ENCODE measurements around the gene CDIPT. TPM values are rescaled to one million over a fixed set of nuclear protein-coding genes. Genes with fewer than 3 reads are reported as not detected.

The CDIPT gene
- total RNA-seq, 1 donor from 2014 or later: 88.1 TPM

DNA sequence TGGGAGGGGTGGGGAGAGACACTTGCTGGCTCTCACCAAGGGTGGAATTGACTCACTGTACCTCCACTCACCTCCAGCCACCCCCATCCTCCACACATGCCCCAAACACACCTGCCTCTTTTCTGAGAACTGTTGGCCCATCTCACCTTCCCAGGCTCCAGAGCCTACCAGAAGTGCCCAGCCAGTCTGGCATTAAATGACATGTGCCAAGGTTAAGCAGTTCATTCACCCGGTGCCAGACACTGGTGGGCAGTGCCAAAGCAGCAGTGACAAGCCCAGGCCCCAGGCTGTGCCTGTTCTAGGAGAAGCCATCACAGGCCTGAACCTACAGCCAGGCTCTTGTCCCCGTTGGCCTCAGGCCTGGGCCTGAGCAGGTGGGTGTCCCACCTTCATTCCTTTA is 31.5 kb downstream of the CDIPT start:
- H4K20me1 ChIP-seq (ENCODE audit: insufficient read depth, low read length): peaks cover 44% of the 10 kb centered on the region
- H2AFZ ChIP-seq (ENCODE audit: low read depth, low read length): no peak overlapping the region
- no peaks in the 10 kb centered on the region for H3K4me1 ChIP-seq (ENCODE audit: insufficient read depth, low read length)
- H3K9me3 ChIP-seq (ENCODE audit: insufficient read depth, low read depth, low read length): no peaks in the 10 kb centered on the region
- no peak overlapping the region for H3K4me3 Mint-ChIP-seq (ENCODE audit: unreplicated experiment)
- H3K27ac ChIP-seq (ENCODE audit: low read depth, low read length): no peak overlapping the region
- no peak overlapping the region for H3K4me3 ChIP-seq (ENCODE audit: insufficient read depth, low read depth, low read length)
- peaks cover 4% of the 10 kb centered on the region for H3K4me1 Mint-ChIP-seq (ENCODE audit: low read depth, unreplicated experiment)
- DNase-seq (ENCODE audit: low read depth): no peak
- H3K79me2 ChIP-seq (ENCODE audit: insufficient read depth, low read length): peaks cover 43% of the 10 kb centered on the region
- H3K27me3 ChIP-seq (ENCODE audit: insufficient read depth, low read length): no peaks in the 10 kb centered on the region
- peaks cover 18% of the 10 kb centered on the region for H3K36me3 Mint-ChIP-seq (ENCODE audit: low read depth, unreplicated experiment)
- H3K36me3 ChIP-seq (ENCODE audit: insufficient read depth, low read length): peaks cover 10% of the 10 kb centered on the region
- H3K9me3 Mint-ChIP-seq (ENCODE audit: unreplicated experiment): peaks cover 2% of the 10 kb centered on the region
- TF ChIP-seq EZH2 (IDR thresholded peaks at IDR 0.05; ENCODE audit: insufficient read depth, low read length): no peak
- TF ChIP-seq, protein P1, sequence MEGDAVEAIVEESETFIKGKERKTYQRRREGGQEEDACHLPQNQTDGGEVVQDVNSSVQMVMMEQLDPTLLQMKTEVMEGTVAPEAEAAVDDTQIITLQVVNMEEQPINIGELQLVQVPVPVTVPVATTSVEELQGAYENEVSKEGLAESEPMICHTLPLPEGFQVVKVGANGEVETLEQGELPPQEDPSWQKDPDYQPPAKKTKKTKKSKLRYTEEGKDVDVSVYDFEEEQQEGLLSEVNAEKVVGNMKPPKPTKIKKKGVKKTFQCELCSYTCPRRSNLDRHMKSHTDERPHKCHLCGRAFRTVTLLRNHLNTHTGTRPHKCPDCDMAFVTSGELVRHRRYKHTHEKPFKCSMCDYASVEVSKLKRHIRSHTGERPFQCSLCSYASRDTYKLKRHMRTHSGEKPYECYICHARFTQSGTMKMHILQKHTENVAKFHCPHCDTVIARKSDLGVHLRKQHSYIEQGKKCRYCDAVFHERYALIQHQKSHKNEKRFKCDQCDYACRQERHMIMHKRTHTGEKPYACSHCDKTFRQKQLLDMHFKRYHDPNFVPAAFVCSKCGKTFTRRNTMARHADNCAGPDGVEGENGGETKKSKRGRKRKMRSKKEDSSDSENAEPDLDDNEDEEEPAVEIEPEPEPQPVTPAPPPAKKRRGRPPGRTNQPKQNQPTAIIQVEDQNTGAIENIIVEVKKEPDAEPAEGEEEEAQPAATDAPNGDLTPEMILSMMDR (IDR thresholded peaks at IDR 0.05; ENCODE audit: insufficient read depth, low read depth, low read length): no peak
- H3K27me3 Mint-ChIP-seq (ENCODE audit: low read depth, unreplicated experiment): peaks cover 2% of the 10 kb centered on the region
- no peak for FAIRE-seq
- no peak overlapping the region for H3K9ac ChIP-seq (ENCODE audit: low read length)
- no peak overlapping the region for H3K27ac Mint-ChIP-seq (ENCODE audit: unreplicated experiment)
- no peak overlapping the region for H3K4me2 ChIP-seq (ENCODE audit: low read length)

DNA sequence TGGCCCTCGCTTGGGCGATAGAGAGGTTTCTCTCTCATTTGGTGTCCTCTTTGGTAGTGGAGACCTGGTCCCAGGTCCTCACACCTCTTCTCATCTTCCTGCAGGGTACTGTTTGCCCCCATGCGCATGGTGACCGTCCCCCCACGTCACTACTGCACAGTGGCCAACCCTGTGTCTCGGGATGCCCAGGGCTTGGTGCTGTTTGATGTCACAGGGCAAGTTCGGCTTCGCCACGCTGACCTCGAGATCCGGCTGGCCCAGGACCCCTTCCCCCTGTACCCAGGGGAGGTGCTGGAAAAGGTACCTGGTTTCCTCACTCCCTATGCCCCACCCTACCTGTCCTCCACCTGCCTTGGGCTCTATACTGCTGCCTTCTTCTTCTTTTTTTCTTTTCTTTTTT is 32.3 kb downstream of the CDIPT start:
- H3K9ac ChIP-seq (ENCODE audit: low read length): no peak overlapping the region
- no peak overlapping the region for H2AFZ ChIP-seq (ENCODE audit: low read depth, low read length)
- FAIRE-seq (no peak), DNase-seq (ENCODE audit: low read depth) (no peak)
- H3K9me3 ChIP-seq (ENCODE audit: insufficient read depth, low read depth, low read length): no peaks in the 10 kb centered on the region
- Mint-ChIP-seq H3K36me3 (ENCODE audit: low read depth, unreplicated experiment) (peaks cover 17% of the 10 kb centered on the region), H3K27me3 (ENCODE audit: low read depth, unreplicated experiment) (peaks cover 2% of the 10 kb centered on the region), H3K9me3 (ENCODE audit: unreplicated experiment) (peaks cover 2% of the 10 kb centered on the region), H3K4me1 (ENCODE audit: low read depth, unreplicated experiment) (peaks cover 4% of the 10 kb centered on the region), H3K27ac (ENCODE audit: unreplicated experiment) (no peak overlapping the region), H3K4me3 (ENCODE audit: unreplicated experiment) (no peak overlapping the region)
- peaks cover 47% of the 10 kb centered on the region for H4K20me1 ChIP-seq (ENCODE audit: insufficient read depth, low read length)
- no peak overlapping the region for H3K4me2 ChIP-seq (ENCODE audit: low read length)
- H3K36me3 ChIP-seq (ENCODE audit: insufficient read depth, low read length): peaks cover 10% of the 10 kb centered on the region
- H3K79me2 ChIP-seq (ENCODE audit: insufficient read depth, low read length): peaks cover 49% of the 10 kb centered on the region
- peaks cover 6% of the 10 kb centered on the region for H3K4me1 ChIP-seq (ENCODE audit: insufficient read depth, low read length)
- no peak for TF ChIP-seq EZH2 (IDR thresholded peaks at IDR 0.05; ENCODE audit: insufficient read depth, low read length)
- no peaks in the 10 kb centered on the region for H3K27me3 ChIP-seq (ENCODE audit: insufficient read depth, low read length)
- H3K4me3 ChIP-seq (ENCODE audit: insufficient read depth, low read depth, low read length): no peak overlapping the region
- H3K27ac ChIP-seq (ENCODE audit: low read depth, low read length): no peak overlapping the region

DNA sequence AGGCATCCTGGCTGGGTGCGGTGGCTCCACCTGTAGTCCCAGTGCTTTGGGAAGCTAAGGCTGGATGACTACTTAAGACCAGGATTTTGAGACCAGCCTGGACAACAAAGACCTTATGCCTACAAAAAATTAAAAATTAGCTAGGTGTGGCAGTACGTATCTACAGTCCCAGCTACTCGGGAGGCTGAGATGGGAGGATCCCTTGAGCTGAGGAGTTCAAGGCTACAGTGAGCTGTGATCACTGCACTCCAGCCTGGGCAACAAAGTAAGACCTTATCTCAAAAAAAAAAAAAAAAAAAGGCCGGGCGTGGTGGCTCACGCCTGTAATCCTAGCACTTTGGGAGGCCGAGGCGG is 36.7 kb downstream of the CDIPT start:
- peak overlapping the region; percentile 79 for H3K4me2 ChIP-seq (ENCODE audit: low read length)
- no peaks in the 10 kb centered on the region for H3K27me3 ChIP-seq (ENCODE audit: insufficient read depth, low read length)
- Mint-ChIP-seq H3K27me3 (ENCODE audit: low read depth, unreplicated experiment) (peaks cover 2% of the 10 kb centered on the region), H3K9me3 (ENCODE audit: unreplicated experiment) (no peaks in the 10 kb centered on the region), H3K4me1 (ENCODE audit: low read depth, unreplicated experiment) (peaks cover 22% of the 10 kb centered on the region), H3K4me3 (ENCODE audit: unreplicated experiment) (no peak overlapping the region), H3K27ac (ENCODE audit: unreplicated experiment) (no peak overlapping the region), H3K36me3 (ENCODE audit: low read depth, unreplicated experiment) (peaks cover 3% of the 10 kb centered on the region)
- peaks cover 46% of the 10 kb centered on the region for H4K20me1 ChIP-seq (ENCODE audit: insufficient read depth, low read length)
- H3K79me2 ChIP-seq (ENCODE audit: insufficient read depth, low read length): peaks cover 87% of the 10 kb centered on the region
- no peak for DNase-seq (ENCODE audit: low read depth)
- H3K27ac ChIP-seq (ENCODE audit: low read depth, low read length): peak overlapping the region; percentile 89
- peak overlapping the region; percentile 60 for H3K9ac ChIP-seq (ENCODE audit: low read length)
- H3K36me3 ChIP-seq (ENCODE audit: insufficient read depth, low read length): no peaks in the 10 kb centered on the region
- FAIRE-seq: no peak
- H3K4me1 ChIP-seq (ENCODE audit: insufficient read depth, low read length): peaks cover 46% of the 10 kb centered on the region
- no peak overlapping the region for H3K4me3 ChIP-seq (ENCODE audit: insufficient read depth, low read depth, low read length)
- H3K9me3 ChIP-seq (ENCODE audit: insufficient read depth, low read depth, low read length): no peaks in the 10 kb centered on the region
- no peak for TF ChIP-seq EZH2 (IDR thresholded peaks at IDR 0.05; ENCODE audit: insufficient read depth, low read length)
- TF ChIP-seq, protein P1 (IDR thresholded peaks at IDR 0.05; ENCODE audit: insufficient read depth, low read depth, low read length): no peak
- H2AFZ ChIP-seq (ENCODE audit: low read depth, low read length): no peak overlapping the region
